ENCODE data around the gene FBXL19. TPM values are rescaled to one million over a fixed set of nuclear protein-coding genes. Genes with fewer than 3 reads are reported as not detected.

The FBXL19 gene
- total RNA-seq, 1 experiment from 2014 or later = 84.3 TPM

GRCh38 chr16:30927789-30928378 lies 4.5 kb downstream of the FBXL19 start (continued):
- TF ChIP-seq HMGXB4 (CRISPR knock-in tag; IDR thresholded peaks at IDR 0.05) = no peak
- TF ChIP-seq RELA (CRISPR knock-in tag; IDR thresholded peaks at IDR 0.05; ENCODE audit: borderline replicate concordance) = no peak

GRCh38 chr16:30928390-30928789 lies 5.0 kb downstream of the FBXL19 start:
- H3K4me3 Mint-ChIP-seq = no peak overlapping the region
- DNase-seq (ENCODE audit: low spot score) (no peak), ATAC-seq (no peak)

More at GRCh38 chr16:30928390-30928789, 5.0 kb downstream of the FBXL19 start:
- Mint-ChIP-seq H3K9me3 (no peaks in the 10 kb centered on the region), H3K27me3 (ENCODE audit: low read depth) (no peaks in the 10 kb centered on the region), H3K27ac (no peak overlapping the region), H3K36me3 (peaks cover 29% of the 10 kb centered on the region), H3K4me1 (peaks cover 20% of the 10 kb centered on the region)
- POLR2A ChIA-PET = interaction anchor here (0.6 to 1.0 kb wide), 2 partner anchors 14 to 251 kb away, joined by 3 to 4 read pairs; partner anchors contain the start of gene FUS
- CTCF ChIA-PET = interaction anchor here (1.0 to 6.5 kb wide), 5 partner anchors 13 to 165 kb away, joined by 3 to 79 read pairs (median 7); no protein-coding TSS in a partner anchor
- TF ChIP-seq AR (CRISPR knock-in tag; IDR thresholded peaks at IDR 0.05) (no peak), ZNF232 (CRISPR knock-in tag; IDR thresholded peaks at IDR 0.05) (no peak), SMAD4 (CRISPR knock-in tag; IDR thresholded peaks at IDR 0.05) (no peak), ZNF317 (CRISPR knock-in tag; IDR thresholded peaks at IDR 0.05; ENCODE audit: borderline replicate concordance, low read depth) (no peak), ELF4 (CRISPR knock-in tag; IDR thresholded peaks at IDR 0.05; ENCODE audit: low read depth) (no peak), SOX15 (CRISPR knock-in tag; IDR thresholded peaks at IDR 0.05) (no peak), ZBTB43 (CRISPR knock-in tag; IDR thresholded peaks at IDR 0.05) (no peak), TEAD1 (CRISPR knock-in tag; IDR thresholded peaks at IDR 0.05) (no peak), PRDM15 (CRISPR knock-in tag; IDR thresholded peaks at IDR 0.05) (no peak), ETV6 (CRISPR knock-in tag; IDR thresholded peaks at IDR 0.05) (no peak), NFATC4 (CRISPR knock-in tag; IDR thresholded peaks at IDR 0.05) (no peak)

All from WTC11 (cell line).